Activated CD4-positive, alpha-beta T cell treated with anti-CD3 and anti-CD28 coated beads for 48 hours (primary cell): Measurements from ENCODE around the gene HTR1D.

ENCODE experiments used
- DNase-seq: peaks from one replicate; pipeline ENCODE4 v3.0.0-alpha.2; 2020

The HTR1D gene

GRCh38 chr1:23150125-23150524 lies 67.2 kb downstream of the HTR1D start:
- no peak for DNase-seq

GRCh38 chr1:23149114-23149513 lies 68.2 kb downstream of the HTR1D start:
- no peak for DNase-seq

DNA sequence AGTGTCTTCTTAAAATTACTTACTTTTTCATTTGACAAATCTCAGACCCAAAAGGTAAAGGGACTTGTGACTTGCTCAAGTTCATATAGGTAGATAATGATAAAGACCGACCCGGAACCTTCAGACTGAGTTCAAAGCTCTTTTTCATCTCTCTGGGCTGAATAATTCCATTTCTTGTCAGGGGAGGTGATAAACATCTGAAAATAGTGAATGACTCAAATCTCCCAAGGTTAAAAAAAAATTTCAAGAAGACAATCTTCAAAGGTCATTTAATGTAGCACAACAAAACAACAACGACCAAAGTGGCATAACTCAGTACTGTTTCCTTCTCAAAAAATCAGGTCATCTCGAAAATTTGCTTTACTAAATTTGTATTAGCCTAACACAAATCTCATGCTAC lies 69.2 kb downstream of the HTR1D start:
- no peak for DNase-seq
